ENCODE results near the gene RYR2.

RYR2 gene

GRCh38 chr1:237204841-237205240, 162.9 kb downstream of the RYR2 start:
- no peak for DNase-seq (ENCODE audit: low read depth)

- DNase-seq (ENCODE audit: low read depth) = no peak
Observed at GRCh38 chr1:237205400-237206064, 163.5 kb downstream of the RYR2 start.

- DNase-seq (ENCODE audit: low read depth) = no peak
Observed at GRCh38 chr1:237206065-237206414, 164.1 kb downstream of the RYR2 start.

GRCh38 chr1:237211031-237211430, 169.0 kb downstream of the RYR2 start:
- no peak for DNase-seq (ENCODE audit: low read depth)

GRCh38 chr1:237211540-237211939, 169.6 kb downstream of the RYR2 start:
- no peak for DNase-seq (ENCODE audit: low read depth)

GRCh38 chr1:237219751-237220642, 178.0 kb downstream of the RYR2 start:
- no peak for DNase-seq (ENCODE audit: low read depth)

- no peak for DNase-seq (ENCODE audit: low read depth)
Observed at GRCh38 chr1:237223419-237223818, 181.4 kb downstream of the RYR2 start.

- DNase-seq (ENCODE audit: low read depth) = no peak
Observed at GRCh38 chr1:237226177-237226944, 184.4 kb downstream of the RYR2 start.

- no peak for DNase-seq (ENCODE audit: low read depth)
Observed at GRCh38 chr1:237227476-237227875, 185.5 kb downstream of the RYR2 start.

GRCh38 chr1:237228421-237228820, 186.4 kb downstream of the RYR2 start:
- no peak for DNase-seq (ENCODE audit: low read depth)

- no peak for DNase-seq (ENCODE audit: low read depth)
Observed at GRCh38 chr1:237229333-237229732, 187.3 kb downstream of the RYR2 start.

- no peak for DNase-seq (ENCODE audit: low read depth)
Observed at GRCh38 chr1:237232501-237232900, 190.5 kb downstream of the RYR2 start.

GRCh38 chr1:237235091-237235490, 193.1 kb downstream of the RYR2 start:
- no peak for DNase-seq (ENCODE audit: low read depth)

GRCh38 chr1:237237721-237238120, 195.7 kb downstream of the RYR2 start:
- no peak for DNase-seq (ENCODE audit: low read depth)

GRCh38 chr1:237239248-237239647, 197.3 kb downstream of the RYR2 start:
- DNase-seq (ENCODE audit: low read depth) = no peak

- DNase-seq (ENCODE audit: low read depth) = no peak
Observed at GRCh38 chr1:237241038-237241437, 199.1 kb downstream of the RYR2 start.

GRCh38 chr1:237244778-237245177, 202.8 kb downstream of the RYR2 start:
- DNase-seq (ENCODE audit: low read depth) = no peak

- DNase-seq (ENCODE audit: low read depth) = no peak
Observed at GRCh38 chr1:237247442-237247841, 205.5 kb downstream of the RYR2 start.

- no peak for DNase-seq (ENCODE audit: low read depth)
Observed at GRCh38 chr1:237249120-237249519, 207.1 kb downstream of the RYR2 start.

- DNase-seq (ENCODE audit: low read depth) = no peak
Observed at GRCh38 chr1:237250055-237250454, 208.1 kb downstream of the RYR2 start.

- DNase-seq (ENCODE audit: low read depth) = no peak
Observed at GRCh38 chr1:237255071-237255470, 213.1 kb downstream of the RYR2 start.

- DNase-seq (ENCODE audit: low read depth) = no peak
Observed at GRCh38 chr1:237258871-237259270, 216.9 kb downstream of the RYR2 start.

- DNase-seq (ENCODE audit: low read depth) = no peak
Observed at GRCh38 chr1:237261198-237261597, 219.2 kb downstream of the RYR2 start.
